GM19238 (cell line): ENCODE measurements around the gene STX8.
"Not testable (repeated sequence)": the region's sequence is repeated elsewhere in the genome, so short reads cannot be mapped to it uniquely, and the experiment has no call there.

Experiments used
- DNase-seq: peaks from one replicate; pipeline ENCODE4 v3.0.0; 2011; ENCODE audit warnings: low spot score; ENCODE audit not compliant: insufficient read length

Gene STX8

GRCh38 chr17:9512323-9513168 lies 63.1 kb downstream of the STX8 start:
- DNase-seq, result no peak

GRCh38 chr17:9509236-9509816 lies 66.3 kb downstream of the STX8 start:
- DNase-seq, result no peak

- no peak for DNase-seq
Measured at GRCh38 chr17:9499041-9499440, 76.6 kb downstream of the STX8 start.

GRCh38 chr17:9498490-9498889 lies 77.1 kb downstream of the STX8 start:
- no peak for DNase-seq

GRCh38 chr17:9488556-9488955 lies 87.1 kb downstream of the STX8 start:
- no peak for DNase-seq

- no peak for DNase-seq
Measured at GRCh38 chr17:9487406-9487805, 88.2 kb downstream of the STX8 start.

GRCh38 chr17:9484789-9485188 lies 90.8 kb downstream of the STX8 start:
- no peak for DNase-seq

GRCh38 chr17:9479964-9480363 lies 95.7 kb downstream of the STX8 start:
- no peak for DNase-seq

- no peak for DNase-seq
Measured at GRCh38 chr17:9478889-9479288, 96.7 kb downstream of the STX8 start.

GRCh38 chr17:9475101-9475658 lies 100.4 kb downstream of the STX8 start:
- no peak for DNase-seq

- no peak for DNase-seq
Measured at GRCh38 chr17:9473711-9474110, 101.9 kb downstream of the STX8 start.

- DNase-seq, result no peak
Measured at GRCh38 chr17:9472541-9472940, 103.1 kb downstream of the STX8 start.

- DNase-seq, result no peak
Measured at GRCh38 chr17:9472094-9472493, 103.5 kb downstream of the STX8 start.

GRCh38 chr17:9470171-9470570 lies 105.4 kb downstream of the STX8 start:
- DNase-seq, result no peak

- DNase-seq, result no peak
Measured at GRCh38 chr17:9468937-9469336, 106.7 kb downstream of the STX8 start.

GRCh38 chr17:9468532-9468931 lies 107.1 kb downstream of the STX8 start:
- DNase-seq, result no peak

- no peak for DNase-seq
Measured at GRCh38 chr17:9467518-9467917, 108.1 kb downstream of the STX8 start.

GRCh38 chr17:9465210-9465921 lies 110.3 kb downstream of the STX8 start:
- DNase-seq, result no peak

GRCh38 chr17:9457005-9457404 lies 118.6 kb downstream of the STX8 start:
- no peak for DNase-seq

GRCh38 chr17:9456330-9456729 lies 119.3 kb downstream of the STX8 start:
- DNase-seq, result no peak

GRCh38 chr17:9451934-9452333 lies 123.7 kb downstream of the STX8 start:
- DNase-seq, result no peak

GRCh38 chr17:9447298-9447697 lies 128.3 kb downstream of the STX8 start:
- not testable (repeated sequence) for DNase-seq
